Measurements from ENCODE around the gene FHL1.

Gene FHL1

DNA sequence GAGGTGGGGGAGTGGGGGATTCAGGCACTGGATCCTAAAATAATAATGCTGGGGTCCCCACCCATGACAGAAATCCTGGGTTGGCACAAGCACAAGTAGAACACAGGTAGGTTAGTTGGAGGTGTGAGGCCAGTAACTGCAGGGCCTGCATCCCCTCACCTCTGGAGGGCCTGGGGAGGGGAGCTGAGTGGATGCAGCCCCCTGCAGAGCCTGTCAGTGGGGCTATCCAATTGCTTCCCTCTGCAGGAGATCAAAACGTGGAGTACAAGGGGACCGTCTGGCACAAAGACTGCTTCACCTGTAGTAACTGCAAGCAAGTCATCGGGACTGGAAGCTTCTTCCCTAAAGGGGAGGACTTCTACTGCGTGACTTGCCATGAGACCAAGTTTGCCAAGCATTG is 60.2 kb downstream of the FHL1 start:
- TF ChIP-seq, protein P1, sequence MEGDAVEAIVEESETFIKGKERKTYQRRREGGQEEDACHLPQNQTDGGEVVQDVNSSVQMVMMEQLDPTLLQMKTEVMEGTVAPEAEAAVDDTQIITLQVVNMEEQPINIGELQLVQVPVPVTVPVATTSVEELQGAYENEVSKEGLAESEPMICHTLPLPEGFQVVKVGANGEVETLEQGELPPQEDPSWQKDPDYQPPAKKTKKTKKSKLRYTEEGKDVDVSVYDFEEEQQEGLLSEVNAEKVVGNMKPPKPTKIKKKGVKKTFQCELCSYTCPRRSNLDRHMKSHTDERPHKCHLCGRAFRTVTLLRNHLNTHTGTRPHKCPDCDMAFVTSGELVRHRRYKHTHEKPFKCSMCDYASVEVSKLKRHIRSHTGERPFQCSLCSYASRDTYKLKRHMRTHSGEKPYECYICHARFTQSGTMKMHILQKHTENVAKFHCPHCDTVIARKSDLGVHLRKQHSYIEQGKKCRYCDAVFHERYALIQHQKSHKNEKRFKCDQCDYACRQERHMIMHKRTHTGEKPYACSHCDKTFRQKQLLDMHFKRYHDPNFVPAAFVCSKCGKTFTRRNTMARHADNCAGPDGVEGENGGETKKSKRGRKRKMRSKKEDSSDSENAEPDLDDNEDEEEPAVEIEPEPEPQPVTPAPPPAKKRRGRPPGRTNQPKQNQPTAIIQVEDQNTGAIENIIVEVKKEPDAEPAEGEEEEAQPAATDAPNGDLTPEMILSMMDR (conservative IDR thresholded peaks at IDR 0.05): no peak
- TF ChIP-seq ZFX (IDR thresholded peaks at IDR 0.05): no peak
- H3K27ac ChIP-seq: no peak overlapping the region

- TF ChIP-seq, protein P1 (conservative IDR thresholded peaks at IDR 0.05): peak; percentile 72
- TF ChIP-seq ZFX (IDR thresholded peaks at IDR 0.05): no peak
Measured at GRCh38 chrX:136209016-136209738, 61.8 kb downstream of the FHL1 start.

GRCh38 chrX:136209751-136210150 is 62.4 kb downstream of the FHL1 start:
- TF ChIP-seq ZFX (IDR thresholded peaks at IDR 0.05): no peak
- TF ChIP-seq, protein P1 (conservative IDR thresholded peaks at IDR 0.05): no peak
- H3K27ac ChIP-seq: no peak overlapping the region

More at GRCh38 chrX:136209016-136209738, 61.8 kb downstream of the FHL1 start:
- H3K27ac ChIP-seq: no peak overlapping the region

DNA sequence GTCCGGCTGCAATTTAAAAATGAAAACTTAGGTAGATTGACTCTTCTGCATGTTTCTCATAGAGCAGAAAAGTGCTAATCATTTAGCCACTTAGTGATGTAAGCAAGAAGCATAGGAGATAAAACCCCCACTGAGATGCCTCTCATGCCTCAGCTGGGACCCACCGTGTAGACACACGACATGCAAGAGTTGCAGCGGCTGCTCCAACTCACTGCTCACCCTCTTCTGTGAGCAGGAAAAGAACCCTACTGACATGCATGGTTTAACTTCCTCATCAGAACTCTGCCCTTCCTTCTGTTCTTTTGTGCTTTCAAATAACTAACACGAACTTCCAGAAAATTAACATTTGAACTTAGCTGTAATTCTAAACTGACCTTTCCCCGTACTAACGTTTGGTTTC is 62.9 kb downstream of the FHL1 start:
- TF ChIP-seq, protein P1 (conservative IDR thresholded peaks at IDR 0.05): no peak
- no peak for TF ChIP-seq ZFX (IDR thresholded peaks at IDR 0.05)
- no peak overlapping the region for H3K27ac ChIP-seq

- TF ChIP-seq, protein P1 (conservative IDR thresholded peaks at IDR 0.05): no peak
- TF ChIP-seq ZFX (IDR thresholded peaks at IDR 0.05): no peak
- H3K27ac ChIP-seq: no peak overlapping the region
Measured at GRCh38 chrX:136210806-136211205, 63.5 kb downstream of the FHL1 start.

DNA sequence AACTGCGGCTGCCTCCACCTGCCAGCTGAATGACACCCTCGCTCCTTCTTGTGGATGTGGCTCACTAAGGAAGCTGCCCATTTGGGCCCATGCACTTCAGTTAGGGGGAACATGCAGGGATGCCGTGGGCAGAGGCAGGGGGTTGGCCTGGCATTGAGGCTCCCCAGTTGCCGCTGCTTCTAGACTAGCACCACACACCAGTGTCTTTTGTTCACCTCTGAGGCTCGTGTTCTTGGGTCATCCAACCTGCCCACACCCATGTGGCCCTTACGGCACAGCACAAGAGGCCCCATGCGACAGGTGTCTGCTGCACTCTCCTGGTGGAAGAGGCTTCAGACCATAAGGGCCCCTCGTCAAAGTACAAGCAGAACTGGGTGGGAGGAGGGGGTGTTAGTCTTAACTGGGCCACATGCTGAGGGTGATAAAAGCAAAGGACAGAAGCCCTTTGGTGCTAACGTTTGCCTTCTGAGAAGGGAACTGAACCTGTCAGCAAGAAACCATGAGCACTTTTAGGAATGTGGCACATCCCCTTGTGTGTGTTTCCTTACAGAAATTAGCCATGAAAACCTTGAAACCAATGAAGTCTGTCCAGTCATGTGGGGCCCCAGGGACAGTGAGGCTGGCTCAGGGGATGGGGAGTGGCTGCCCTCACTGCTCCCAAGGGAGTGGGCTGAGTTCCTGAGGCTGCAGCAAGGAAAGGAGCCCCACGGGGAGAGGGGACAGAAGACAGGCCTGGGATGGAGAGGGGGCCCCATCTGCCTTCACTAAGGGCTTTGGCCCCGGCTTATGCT is 64.6 kb downstream of the FHL1 start:
- TF ChIP-seq, protein P1 (conservative IDR thresholded peaks at IDR 0.05): no peak
- no peak for TF ChIP-seq ZFX (IDR thresholded peaks at IDR 0.05)
- no peak overlapping the region for H3K27ac ChIP-seq

DNA sequence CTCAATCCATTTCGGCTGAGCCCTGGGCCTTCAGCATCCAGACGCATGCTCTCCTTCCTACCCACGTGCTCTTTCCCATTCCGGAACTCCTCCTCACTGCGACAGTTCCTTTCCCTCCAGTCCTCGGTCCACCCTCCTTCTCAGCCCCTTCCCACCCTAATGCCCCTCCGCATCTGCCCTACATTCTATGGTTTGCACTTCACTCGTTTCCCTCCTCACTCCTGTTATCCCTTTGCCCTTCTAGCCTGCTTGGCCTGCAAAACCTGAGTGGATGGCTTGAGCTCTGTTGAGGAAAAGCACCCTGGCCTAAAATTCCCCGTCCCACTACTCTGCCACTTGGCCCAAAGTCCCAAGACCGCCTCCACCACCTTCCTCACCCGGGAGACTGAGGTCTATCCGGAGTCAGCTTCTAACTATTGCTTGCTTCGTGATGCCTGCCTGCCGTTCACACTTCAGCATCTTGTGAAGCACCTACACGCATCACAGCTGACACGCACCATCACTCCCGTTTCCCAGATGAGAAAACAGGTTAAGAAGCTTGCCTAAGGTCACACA is 65.3 kb downstream of the FHL1 start:
- TF ChIP-seq ZFX (IDR thresholded peaks at IDR 0.05): no peak
- TF ChIP-seq, protein P1 (conservative IDR thresholded peaks at IDR 0.05): no peak
- H3K27ac ChIP-seq: no peak overlapping the region
